ENCODE data around the gene TREX2.
A peak's percentile ranks its signal among the peaks of the same experiment; 100 is the strongest.

The TREX2 gene, protein sequence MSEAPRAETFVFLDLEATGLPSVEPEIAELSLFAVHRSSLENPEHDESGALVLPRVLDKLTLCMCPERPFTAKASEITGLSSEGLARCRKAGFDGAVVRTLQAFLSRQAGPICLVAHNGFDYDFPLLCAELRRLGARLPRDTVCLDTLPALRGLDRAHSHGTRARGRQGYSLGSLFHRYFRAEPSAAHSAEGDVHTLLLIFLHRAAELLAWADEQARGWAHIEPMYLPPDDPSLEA

DNA sequence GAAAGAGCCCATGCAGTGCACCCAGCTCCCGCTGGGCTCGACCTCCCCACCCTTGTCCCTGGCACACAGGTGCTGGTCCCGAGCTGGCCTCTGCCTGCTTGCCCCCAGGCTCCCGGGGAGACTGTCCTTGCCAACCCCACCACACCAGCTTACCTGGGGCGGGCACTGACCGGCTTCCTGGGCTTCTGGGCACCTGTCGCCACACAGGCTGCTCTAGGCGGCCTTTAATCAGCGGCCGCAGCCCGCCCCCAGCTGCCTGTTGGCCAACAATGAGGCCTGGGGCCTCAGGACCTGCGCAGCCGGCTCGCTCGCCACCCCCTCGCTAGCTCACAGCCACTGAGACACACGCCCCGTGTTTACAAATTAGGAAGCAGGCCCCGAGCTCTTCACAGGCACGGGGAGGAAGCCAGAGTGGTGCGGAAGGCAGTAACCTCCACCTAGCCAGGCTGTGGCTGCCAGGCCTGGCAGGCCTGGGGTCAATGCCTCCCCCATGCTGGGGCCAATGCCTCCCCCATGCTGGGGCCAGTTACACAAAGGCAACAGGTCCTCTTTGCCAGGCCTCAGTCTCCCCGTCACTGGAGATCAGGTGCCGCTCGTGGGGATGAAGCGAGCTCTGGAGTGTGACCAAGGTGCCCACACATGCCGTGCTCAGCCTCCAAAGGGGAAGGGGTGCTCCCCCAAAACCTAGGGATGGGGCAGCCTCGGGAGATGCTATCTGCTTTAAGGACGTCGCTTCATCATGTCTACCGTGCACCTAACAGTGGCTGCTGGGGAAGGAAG lies at the start of gene TREX2:
TREX2 (minus strand) TSS at position 201 of the 780 bp plus-strand sequence. CDS start 626 bp downstream, outside the sequence.
- DNase-seq, result no peak

DNA sequence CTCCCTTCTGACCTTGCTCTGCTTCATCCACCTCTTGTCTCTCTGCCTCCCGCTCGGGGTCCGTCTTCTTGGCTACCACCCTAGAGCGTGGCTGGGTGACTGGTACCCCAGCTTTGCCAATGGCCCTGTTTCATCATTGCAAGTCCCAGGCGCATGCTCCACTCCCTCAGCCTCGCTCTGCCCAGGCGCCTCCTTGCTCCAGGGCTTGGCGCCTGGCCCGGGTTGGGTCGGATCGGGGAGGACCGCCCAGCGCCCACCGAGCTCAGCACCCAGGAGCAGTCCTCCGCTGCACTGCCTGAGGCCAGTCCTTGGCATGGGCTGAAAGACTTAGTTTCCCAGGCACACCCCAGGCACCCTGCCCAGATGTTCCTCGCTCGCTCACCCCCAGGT lies 49.5 kb upstream of the TREX2 start:
- no peak for DNase-seq

DNA sequence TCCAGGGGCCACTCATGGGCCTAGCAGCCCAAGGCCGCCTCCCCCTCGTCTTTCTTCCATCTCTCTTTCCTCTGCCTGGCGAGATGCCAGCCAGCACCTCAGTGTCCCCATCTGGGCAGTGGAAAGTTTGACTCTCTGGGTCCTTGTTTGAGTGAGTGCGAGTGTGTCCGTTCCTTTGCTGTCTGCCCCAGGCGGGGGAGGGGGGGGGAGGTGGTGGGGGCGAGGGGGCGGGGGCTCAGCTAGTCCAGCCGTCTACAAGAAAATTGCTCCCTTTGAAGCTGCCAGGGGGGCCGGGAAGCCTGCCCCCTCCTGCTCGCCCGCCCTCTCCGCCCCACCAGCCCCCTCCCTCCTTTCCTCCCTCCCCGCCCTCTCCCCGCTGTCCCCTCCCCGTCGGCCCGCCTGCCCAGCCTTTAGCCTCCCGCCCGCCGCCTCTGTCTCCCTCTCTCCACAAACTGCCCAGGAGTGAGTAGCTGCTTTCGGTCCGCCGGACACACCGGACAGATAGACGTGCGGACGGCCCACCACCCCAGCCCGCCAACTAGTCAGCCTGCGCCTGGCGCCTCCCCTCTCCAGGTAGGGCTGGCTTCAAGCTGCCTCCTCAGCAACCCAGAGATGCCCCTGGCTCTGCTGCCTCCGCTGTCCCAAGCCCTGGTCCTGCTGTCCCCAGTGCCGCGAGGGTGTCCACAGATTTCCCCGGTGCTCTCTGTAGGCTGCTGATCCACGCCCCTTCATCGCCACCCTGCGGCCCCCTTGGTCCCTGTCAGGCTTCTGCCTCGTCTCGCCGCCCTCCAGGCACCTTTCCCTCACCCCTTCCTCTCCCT lies 48.9 kb upstream of the TREX2 start, which contains the start of gene BGN:
BGN (plus strand) TSS at position 440 of the 821 bp plus-strand sequence. CDS start 9,652 bp downstream, outside the sequence.
- no peak for DNase-seq

DNA sequence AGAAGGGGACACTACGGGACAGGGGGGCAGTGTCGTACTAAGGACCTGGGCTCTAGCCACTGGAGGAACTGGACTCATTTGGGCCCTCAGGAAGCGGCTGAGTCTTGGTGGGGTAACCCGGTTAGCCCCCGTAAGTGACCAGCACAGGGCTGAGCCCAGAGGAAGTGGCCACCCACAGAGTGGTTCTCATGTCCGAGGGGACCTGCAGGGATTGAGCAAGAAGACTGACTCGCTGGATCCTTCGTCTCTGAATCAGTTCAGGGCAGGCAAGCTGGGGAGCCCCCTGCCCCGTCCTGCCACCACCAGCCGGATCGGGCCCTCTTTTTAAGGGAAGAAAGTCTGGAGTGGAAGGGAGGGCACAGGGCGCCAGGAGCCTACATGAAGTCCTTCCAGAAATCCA lies 48.2 kb upstream of the TREX2 start:
- DNase-seq, result no peak

DNA sequence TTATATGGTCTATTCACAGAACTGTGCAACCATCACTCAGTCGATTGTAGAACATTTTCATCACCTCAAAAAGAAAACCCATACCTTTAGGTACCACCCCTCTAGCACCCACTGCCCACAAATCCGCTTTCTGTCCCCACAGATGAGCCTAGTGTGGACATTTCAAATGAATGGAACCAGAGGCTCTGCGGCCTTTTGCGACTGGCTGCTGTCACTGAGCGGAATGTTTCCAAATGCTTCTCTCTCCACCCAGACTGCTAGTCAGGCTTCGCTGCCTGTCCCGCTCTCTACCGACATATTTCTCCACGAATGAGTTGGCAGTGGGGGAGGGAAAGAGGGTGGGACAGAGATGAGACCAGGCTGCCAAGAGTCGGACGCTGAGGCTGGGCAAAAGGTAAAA lies 47.2 kb upstream of the TREX2 start:
- no peak for DNase-seq

DNA sequence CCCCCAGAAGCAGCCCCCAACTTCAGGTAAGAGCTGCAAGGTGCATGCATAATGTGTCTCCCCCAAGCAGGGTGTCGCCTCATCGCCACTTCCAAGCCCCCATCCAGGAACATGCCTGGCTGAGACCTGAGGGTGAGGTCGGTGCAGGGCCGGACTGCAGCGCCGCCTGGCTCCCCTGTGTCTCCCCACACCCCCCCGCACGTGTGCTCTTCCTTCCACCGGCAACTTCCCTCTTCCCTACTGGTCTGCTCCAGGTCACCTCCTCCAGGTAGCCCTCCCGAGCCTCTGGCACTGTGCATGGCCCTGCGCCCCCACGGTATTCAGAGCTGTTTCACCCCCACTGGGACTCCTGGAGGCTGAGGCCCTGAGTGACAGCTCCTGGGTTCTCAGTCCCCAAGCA lies 46.7 kb upstream of the TREX2 start:
- DNase-seq, result no peak

DNA sequence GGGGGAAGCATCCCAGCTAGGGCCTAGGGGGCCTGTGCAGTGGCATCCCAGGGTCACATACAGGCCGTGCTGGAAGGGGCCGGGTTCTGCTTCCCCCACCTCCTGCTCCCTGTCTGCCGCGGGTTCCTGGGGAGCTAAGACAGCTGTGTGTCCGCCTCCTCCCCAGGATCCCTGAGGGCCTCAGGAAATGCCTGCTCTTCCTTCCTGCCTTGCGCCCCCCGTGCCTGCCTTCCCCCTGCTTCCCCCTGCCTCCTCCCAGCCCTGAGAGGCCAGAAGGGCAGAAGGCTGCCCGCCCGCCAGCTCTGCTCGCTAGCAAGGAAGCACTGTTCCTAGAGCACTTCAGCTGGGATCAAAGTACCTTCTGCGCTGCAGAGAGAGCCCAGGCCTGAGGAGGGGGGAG lies 46.1 kb upstream of the TREX2 start:
- DNase-seq, result no peak

DNA sequence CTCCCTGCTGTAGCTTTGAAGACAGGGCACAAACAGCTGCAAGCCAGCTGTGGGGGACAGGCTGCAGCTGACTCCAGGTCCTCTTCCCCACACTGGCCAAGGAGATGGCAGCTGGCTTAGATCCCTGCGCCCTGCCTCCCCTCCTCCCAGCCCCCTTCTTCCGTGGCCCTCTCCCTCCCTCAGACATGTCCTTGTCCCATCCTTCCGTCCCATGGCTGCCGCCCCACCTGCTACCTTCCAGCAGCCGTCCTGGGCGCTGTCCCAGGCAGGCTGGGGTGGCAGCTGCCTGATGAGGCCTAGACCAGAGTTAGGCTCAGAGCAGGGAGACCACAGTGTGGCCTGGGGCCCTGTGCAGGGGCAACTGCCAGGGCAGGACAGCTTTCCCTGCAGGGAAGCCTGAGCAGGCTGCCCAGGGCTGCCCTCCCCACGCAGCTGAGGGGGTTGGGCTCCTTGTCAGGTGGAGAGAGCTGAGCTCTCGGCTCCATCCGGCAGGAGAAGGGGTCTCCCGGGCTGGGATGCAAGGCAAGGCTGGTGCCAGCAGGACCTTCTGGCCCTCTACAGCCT lies 45.6 kb upstream of the TREX2 start:
- no peak for DNase-seq

DNA sequence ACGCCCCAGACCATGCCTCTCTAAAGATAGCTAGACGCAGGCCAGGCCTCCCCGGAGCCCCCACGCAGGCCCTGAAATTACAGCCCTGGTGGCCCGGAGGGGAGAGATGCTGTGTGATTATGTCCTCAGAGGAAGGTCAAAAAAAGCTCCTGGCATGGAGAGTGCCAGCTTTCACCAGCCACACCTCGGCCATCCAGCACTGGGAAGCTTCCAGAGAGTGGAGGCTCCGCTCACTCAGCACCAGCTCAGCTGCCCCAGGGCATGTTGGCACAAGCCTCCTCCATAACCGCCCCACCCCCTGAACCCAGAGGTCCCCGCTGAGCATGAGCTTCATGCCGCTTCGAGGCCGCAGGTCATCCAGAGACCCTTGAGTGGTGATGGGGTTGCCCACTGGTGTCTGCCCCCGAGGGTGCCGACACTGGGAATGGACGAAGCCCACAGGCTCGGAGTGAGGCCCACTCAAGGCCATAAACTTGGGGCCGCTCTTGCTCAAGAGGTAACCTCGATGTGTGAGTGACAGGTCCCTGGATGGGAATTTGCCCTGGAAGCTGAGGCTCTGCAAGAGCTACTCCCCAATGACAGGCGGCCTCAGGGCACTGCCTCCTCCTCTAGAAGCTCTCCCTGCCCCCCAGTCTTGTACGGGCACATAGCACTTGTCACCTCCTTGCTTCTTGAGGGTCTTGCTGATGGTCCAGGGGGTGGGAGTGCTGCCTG lies 44.5 kb upstream of the TREX2 start:
- no peak for DNase-seq

DNA sequence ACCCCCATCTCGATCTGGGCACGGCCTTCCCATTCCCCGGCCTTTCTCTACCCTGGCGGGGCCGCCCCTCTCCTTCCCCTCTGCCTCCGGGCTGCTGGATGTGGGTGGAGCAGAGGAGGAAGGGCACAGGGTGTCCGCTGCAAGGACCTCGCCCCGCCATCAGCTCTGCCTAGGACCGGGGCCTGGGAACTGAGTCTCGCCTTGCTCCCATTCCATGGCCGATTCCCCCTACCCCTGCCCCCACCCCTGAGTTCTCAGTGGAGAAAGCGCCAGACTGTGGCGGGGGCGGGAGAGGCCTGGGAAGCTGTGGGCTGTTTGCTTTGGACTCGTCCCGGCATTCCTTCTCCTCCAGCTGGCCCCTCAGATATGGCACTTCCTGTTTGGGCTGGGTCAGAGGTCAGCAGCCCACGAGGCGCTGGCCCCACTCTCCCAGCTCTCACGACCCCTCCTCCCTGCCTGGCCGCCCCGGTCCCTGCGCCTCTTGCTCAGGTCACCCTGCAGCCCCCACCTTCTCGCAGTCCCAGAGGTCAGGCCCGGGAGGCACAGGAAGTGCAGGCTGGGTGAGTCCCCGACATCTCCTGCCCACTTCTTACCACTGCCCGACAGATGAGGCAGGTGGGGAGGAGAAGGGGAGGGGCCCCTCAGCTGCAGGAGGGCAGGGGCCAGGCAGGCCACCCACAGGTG lies 42.5 kb upstream of the TREX2 start:
- DNase-seq, result no peak

DNA sequence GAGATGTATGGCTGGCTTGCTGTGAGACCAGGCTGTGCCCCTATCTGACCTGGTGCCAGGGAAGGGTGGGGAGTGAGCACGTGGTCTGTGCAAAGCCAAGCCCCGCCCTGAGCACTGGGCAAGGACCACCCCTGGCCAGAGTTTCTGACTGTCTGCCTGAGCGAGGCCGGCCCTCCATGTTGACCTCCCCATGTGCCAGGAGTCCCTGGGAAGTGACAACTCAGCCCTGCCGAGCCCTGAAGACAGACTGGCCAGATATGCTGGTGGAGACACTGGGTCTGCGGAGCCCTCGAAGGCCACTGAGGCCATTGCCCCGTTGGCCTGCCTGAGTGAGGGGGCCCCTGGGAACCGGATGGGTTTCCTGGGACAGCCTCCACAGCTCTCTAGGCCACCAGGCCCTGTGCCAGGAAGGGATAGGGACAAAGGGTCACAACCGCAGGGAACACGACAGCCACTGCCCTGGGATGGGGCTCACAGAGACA lies 41.8 kb upstream of the TREX2 start:
- no peak for DNase-seq

DNA sequence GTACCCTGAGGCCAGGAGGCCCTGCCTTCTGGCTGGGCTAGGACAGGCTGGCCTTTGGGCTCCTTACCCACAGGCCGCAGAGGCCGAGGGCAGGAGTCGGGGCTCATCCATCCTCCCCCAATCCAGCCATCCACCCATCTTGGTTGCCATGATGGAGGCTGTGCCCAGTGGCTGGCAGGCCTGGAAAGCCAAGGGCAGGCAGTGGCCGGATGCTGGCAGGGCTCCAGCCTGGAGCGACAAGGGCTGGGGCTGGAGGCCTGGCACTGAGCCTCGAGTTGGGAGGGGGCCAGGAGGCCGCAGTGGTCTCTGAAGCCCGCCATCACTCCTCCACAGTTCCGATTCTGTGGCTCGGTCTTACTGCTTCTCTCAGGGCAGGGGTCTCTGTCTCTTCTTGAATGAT lies 40.3 kb upstream of the TREX2 start:
- DNase-seq, result no peak

DNA sequence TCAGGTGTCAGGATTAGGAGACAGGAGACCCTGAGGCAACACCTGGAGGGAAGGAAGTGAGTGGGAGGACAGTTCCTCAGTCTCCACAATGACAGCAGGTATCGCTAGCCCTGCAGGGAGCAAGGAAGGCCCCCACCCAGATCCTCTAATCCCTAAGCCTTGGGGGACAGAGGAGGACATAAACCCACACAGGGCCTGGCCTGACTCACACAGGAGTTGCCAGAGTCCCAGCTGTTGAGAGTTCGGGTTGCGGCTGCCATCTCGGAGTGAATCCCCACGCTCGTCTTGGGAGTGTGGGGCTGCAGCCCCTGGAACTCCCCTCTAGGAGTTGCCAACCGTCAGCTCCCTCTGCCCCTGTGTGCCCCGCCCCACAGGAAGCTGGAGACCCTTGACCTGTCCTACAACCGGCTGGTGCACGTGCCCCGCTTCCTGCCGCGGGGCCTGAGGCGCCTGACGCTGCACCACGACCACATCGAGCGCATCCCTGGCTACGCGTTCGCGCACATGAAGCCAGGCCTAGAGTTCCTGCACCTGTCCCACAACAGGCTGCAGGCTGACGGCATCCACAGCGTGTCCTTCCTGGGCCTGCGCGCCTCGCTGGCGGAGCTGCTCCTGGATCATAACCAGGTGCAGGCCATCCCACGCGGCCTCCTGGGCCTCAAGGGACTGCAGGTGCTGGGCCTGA lies 39.7 kb upstream of the TREX2 start:
- DNase-seq, result no peak

DNA sequence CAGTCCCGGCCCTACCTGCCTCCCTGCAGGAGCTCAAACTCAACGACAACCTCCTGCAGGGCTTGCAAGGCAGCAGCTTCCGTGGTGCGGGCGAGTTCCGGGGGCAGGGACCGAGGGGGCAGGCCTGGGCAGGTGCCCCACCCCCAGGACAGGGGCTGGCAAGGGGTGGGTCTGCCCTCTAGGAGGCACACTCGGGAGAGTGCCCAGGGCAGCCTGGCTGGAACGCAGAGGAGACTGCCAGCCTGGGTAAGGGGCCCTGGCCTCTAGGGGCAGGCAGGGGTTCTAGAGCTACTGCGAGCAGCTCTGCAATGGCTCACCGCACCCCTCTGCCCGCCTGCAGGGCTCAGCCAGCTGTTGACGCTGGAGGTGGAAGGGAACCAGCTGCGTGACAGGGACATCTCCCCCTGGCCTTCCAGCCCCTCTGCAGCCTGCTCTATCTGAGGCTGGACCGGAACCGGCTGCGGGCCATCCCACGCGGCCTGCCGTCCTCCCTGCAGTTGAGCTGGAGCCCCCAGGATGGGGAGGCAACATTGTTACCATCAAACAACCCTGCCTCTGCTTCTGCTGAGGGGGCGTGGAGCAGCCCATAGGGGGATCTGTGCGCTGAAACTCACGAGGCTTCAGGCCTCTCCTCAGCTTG lies 36.6 kb upstream of the TREX2 start:
- no peak for DNase-seq

DNA sequence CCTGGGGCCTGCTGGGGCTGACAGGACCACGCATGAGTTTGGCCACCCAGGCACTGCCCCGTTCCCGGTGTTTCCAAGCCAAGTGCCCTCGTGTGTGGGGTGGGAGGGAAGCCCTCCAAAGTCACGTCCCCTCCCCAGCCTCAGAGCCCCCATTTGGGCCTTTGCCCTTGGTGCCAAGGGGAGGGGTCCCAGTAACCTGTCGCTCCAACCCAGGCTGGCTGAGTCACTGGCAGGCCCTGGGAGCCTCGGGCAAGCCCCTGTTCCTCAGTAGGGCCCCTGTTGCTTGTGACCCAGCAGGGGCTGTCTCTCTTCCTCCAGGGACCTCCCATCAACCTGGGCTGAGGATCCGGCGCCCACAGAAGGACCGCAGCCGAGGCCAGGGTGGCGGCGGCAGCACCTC lies 35.2 kb upstream of the TREX2 start:
- DNase-seq, result no peak

DNA sequence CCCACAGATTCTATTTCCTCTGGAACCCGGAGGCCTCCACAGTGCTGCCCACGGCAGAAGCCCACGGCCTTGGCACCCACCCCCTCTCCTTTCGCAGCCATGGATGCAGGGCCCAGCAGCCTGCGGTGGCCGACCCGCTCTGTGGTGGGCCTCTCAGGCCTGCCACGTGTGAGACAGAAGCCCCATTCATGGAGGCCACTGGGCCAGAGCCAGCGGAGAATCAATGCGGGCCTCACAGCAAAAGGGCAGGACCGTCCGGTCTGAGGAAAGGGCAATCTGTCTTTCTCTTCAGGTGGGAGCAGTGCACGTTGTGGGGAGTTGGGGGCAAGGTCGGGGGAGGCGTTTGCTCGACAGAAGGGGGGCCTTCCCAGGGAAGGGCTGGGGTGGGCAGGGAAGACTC lies 32.9 kb upstream of the TREX2 start:
- no peak for DNase-seq

DNA sequence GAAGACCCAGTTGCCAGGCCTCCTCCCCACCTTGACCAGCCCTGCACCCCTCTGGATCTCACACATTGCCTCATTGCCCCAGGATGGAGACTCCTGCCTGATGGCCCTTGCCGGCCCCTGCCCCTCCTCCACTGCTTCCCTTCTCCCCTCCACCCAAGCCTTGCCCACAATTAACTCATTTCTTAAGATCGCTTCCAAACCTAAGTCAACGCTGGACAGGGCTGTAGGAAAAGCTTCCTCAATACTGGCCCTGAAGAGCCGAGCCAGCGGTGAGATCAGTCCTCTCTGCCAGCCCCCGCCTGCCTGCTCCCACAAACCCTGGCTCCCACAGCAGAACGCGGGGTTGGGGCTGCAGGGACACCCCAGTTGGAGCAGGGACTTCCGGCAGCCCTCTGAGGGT lies 32.0 kb upstream of the TREX2 start:
- DNase-seq, result no peak

DNA sequence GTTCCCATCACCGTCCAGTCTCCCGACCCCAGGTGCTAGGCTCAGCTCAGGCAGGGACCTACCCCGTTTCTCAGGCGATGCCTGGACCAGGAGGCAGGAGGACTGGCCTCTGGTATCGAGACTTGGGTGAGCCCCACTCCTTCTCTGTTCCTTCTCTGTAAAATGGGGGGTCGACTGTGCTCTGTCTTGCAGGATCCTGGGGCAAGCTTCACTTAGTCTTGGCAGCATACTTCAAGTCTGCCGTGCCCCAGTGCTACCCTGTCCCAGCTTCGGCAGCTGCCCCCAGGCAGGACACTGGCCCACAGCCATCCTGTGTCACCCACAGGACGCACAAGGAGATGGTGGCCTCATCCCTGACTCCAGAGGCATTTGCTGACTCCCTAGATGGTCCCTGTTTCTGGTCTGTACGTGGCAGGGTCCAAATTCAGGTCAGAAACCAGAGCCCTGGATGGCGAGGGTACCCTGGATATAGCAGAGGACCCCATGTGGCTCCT lies 31.6 kb upstream of the TREX2 start:
- DNase-seq, result no peak

DNA sequence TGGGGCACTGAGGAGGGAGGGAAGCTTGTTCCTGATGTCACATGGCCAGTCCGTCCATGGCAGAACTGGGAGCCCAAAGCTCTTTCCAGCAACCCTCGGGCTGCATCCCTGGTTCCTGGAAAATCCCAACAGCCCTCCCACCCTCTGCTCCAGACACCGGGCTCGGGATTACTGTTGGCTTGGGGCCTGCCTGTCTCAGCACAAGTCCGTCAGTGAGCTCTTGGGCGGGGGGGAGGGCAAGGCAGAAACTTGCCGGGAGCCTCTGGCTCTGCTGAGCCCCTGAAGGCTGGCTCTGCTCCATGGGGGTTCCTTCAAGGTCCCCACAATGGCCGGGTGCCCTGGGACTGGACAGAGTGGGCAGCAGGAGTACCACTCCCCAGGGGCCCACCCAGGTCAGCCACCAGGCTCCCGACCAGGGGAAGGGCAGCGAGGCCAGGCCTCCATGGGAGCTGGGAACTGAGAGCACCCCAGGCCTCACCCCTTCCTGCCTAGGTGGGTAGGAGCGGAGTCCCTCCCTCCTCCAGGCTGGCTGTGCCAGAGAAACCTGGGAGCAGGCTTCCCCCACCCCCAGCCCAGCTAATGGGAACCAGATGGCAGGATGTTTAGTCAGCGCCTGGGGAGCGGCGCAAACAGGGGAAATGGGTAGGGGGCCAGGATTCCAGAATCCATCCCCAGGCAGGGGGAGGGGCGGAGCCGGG lies 31.0 kb upstream of the TREX2 start:
- peak; percentile 32 for DNase-seq

DNA sequence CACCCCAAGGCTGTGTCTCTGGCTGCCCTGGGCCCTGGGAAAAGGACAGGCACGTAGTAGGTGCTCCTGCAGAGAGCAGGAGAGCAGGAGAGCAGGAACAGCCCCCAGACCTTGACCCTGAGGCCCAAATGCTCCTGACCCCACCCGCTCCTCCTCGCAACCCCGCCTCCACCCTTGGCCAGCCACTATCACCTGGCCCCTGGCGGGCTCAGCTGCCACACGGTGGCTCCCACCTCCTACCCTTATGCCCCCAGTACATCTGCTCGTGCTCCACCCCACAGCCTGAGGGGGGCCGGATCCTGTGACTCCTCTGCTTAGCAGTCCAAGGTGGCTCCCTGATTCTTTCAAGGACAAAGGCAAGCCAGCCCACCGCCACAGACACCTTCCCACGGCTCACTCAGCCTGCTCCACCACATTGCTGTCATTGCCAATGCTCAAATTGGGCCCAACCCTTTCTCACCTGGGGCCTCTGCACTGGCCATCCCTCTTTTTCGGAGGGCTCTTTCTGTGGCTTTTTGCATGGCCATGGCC lies 30.0 kb upstream of the TREX2 start:
- DNase-seq, result no peak
